ENCODE data around the gene ARFIP1. TPM values are rescaled to one million over a fixed set of nuclear protein-coding genes. Genes with fewer than 3 reads are reported as not detected.
A peak's percentile ranks its signal among the peaks of the same experiment; 100 is the strongest.

Gene ARFIP1
- polyA plus RNA-seq, 1 experiment = 11.5 TPM

GRCh38 chr4:152939621-152940020 lies 159.9 kb downstream of the ARFIP1 start:
- TF ChIP-seq CTCF (IDR thresholded peaks at IDR 0.05; ENCODE audit: insufficient read depth, low read depth, low read length) = no peak
- H3K27me3 ChIP-seq (ENCODE audit: control insufficient read depth, insufficient read depth, low read length) = peaks cover 9% of the 10 kb centered on the region
- ChIA-PET POLR2A (no interaction called here), CTCF (interaction anchor here (1.2 kb wide), 1 partner anchor 144 kb away, joined by 6 read pairs; no protein-coding TSS in a partner anchor)
- DNase-seq (ENCODE audit: low read depth) = no peak
- no peak overlapping the region for H3K4me3 ChIP-seq (ENCODE audit: low read depth, low read length)
- H3K36me3 ChIP-seq (ENCODE audit: control insufficient read depth, insufficient read depth, low read length) = no peaks in the 10 kb centered on the region

- ChIA-PET CTCF (no interaction called here), POLR2A (no interaction called here)
- no peak for DNase-seq (ENCODE audit: low read depth)
- no peaks in the 10 kb centered on the region for H3K36me3 ChIP-seq (ENCODE audit: control insufficient read depth, insufficient read depth, low read length)
- H3K27me3 ChIP-seq (ENCODE audit: control insufficient read depth, insufficient read depth, low read length) = peaks cover 9% of the 10 kb centered on the region
- no peak for TF ChIP-seq CTCF (IDR thresholded peaks at IDR 0.05; ENCODE audit: insufficient read depth, low read depth, low read length)
- H3K4me3 ChIP-seq (ENCODE audit: low read depth, low read length) = no peak overlapping the region
These were observed 160.7 kb downstream of the ARFIP1 start for GRCh38 chr4:152940461-152940860.

- no peak for TF ChIP-seq CTCF (IDR thresholded peaks at IDR 0.05; ENCODE audit: insufficient read depth, low read depth, low read length)
These were observed 161.7 kb downstream of the ARFIP1 start for GRCh38 chr4:152941411-152941810.

GRCh38 chr4:152942346-152942745 lies 162.6 kb downstream of the ARFIP1 start:
- ChIA-PET POLR2A (no interaction called here), CTCF (interaction anchor here (0.6 kb wide), 1 partner anchor 25 kb away, joined by 3 read pairs; no protein-coding TSS in a partner anchor)
- H3K4me3 ChIP-seq (ENCODE audit: low read depth, low read length) = no peak overlapping the region
- TF ChIP-seq CTCF (IDR thresholded peaks at IDR 0.05; ENCODE audit: insufficient read depth, low read depth, low read length) = no peak
- no peaks in the 10 kb centered on the region for H3K36me3 ChIP-seq (ENCODE audit: control insufficient read depth, insufficient read depth, low read length)
- peaks cover 7% of the 10 kb centered on the region for H3K27me3 ChIP-seq (ENCODE audit: control insufficient read depth, insufficient read depth, low read length)
- DNase-seq (ENCODE audit: low read depth) = no peak

More at GRCh38 chr4:152941411-152941810, 161.7 kb downstream of the ARFIP1 start:
- no peak for DNase-seq (ENCODE audit: low read depth)
- Histone ChIP-seq H3K36me3 (ENCODE audit: control insufficient read depth, insufficient read depth, low read length) (no peaks in the 10 kb centered on the region), H3K27me3 (ENCODE audit: control insufficient read depth, insufficient read depth, low read length) (peaks cover 7% of the 10 kb centered on the region), H3K4me3 (ENCODE audit: low read depth, low read length) (no peak overlapping the region)
- CTCF ChIA-PET = no interaction called here
- POLR2A ChIA-PET = no interaction called here

- POLR2A ChIA-PET = interaction anchor here (0.5 kb wide), 1 partner anchor 319 kb away, joined by 3 read pairs; no protein-coding TSS in a partner anchor
These were observed 163.9 kb downstream of the ARFIP1 start for GRCh38 chr4:152943672-152944071.

More at GRCh38 chr4:152943672-152944071, 163.9 kb downstream of the ARFIP1 start:
- DNase-seq (ENCODE audit: low read depth) = peak; percentile 74
- CTCF ChIA-PET = interaction anchor here (0.7 to 1.1 kb wide), 5 partner anchors 13 to 141 kb away, joined by 3 to 4 read pairs (median 3); no protein-coding TSS in a partner anchor
- H3K36me3 ChIP-seq (ENCODE audit: control insufficient read depth, insufficient read depth, low read length) = no peaks in the 10 kb centered on the region
- H3K27me3 ChIP-seq (ENCODE audit: control insufficient read depth, insufficient read depth, low read length) = peaks cover 5% of the 10 kb centered on the region
- no peak overlapping the region for H3K4me3 ChIP-seq (ENCODE audit: low read depth, low read length)
- no peak for TF ChIP-seq CTCF (IDR thresholded peaks at IDR 0.05; ENCODE audit: insufficient read depth, low read depth, low read length)

Measured in BJ (cell line).